GM21723 (cell line): ENCODE measurements around the gene COL26A1.
"Not testable (repeated sequence)": the region's sequence is repeated elsewhere in the genome, so short reads cannot be mapped to it uniquely, and the experiment has no call there.

Experiments
- ATAC-seq: cut with Tn5 transposase; IDR thresholded peaks from one replicate; pipeline ENCODE4 v1.9.1; 2021; ENCODE audit warnings: mild to moderate bottlenecking, moderate library complexity; ENCODE audit not compliant: unreplicated experiment

Gene COL26A1

GRCh38 chr7:101589976-101590662 lies 227.4 kb downstream of the COL26A1 start:
- ATAC-seq: no peak

- ATAC-seq: no peak
Measured at GRCh38 chr7:101590663-101591435, 228.2 kb downstream of the COL26A1 start.

- no peak for ATAC-seq
Measured at GRCh38 chr7:101591504-101591903, 228.8 kb downstream of the COL26A1 start.

- no peak for ATAC-seq
Measured at GRCh38 chr7:101593556-101593955, 230.9 kb downstream of the COL26A1 start.

GRCh38 chr7:101594790-101595189 lies 232.1 kb downstream of the COL26A1 start:
- no peak for ATAC-seq

GRCh38 chr7:101595246-101595645 lies 232.6 kb downstream of the COL26A1 start:
- ATAC-seq: no peak

GRCh38 chr7:101595766-101596537 lies 233.3 kb downstream of the COL26A1 start:
- no peak for ATAC-seq

GRCh38 chr7:101596898-101597297 lies 234.2 kb downstream of the COL26A1 start:
- ATAC-seq: no peak

GRCh38 chr7:101597941-101598340 lies 235.3 kb downstream of the COL26A1 start:
- ATAC-seq: no peak

- ATAC-seq: no peak
Measured at GRCh38 chr7:101598422-101598985, 235.8 kb downstream of the COL26A1 start.

GRCh38 chr7:101598986-101599771 lies 236.5 kb downstream of the COL26A1 start:
- no peak for ATAC-seq

- ATAC-seq: no peak
Measured at GRCh38 chr7:101599787-101600186, 237.1 kb downstream of the COL26A1 start.

- ATAC-seq: no peak
Measured at GRCh38 chr7:101602082-101602481, 239.4 kb downstream of the COL26A1 start.

GRCh38 chr7:101602484-101603241 lies 240.0 kb downstream of the COL26A1 start:
- no peak for ATAC-seq

GRCh38 chr7:101604331-101604933 lies 241.8 kb downstream of the COL26A1 start:
- no peak for ATAC-seq

- ATAC-seq: not testable (repeated sequence)
Measured at GRCh38 chr7:101604934-101605332, 242.3 kb downstream of the COL26A1 start.

- no peak for ATAC-seq
Measured at GRCh38 chr7:101605611-101606497, 243.2 kb downstream of the COL26A1 start.

- ATAC-seq: no peak
Measured at GRCh38 chr7:101606498-101606923, 243.8 kb downstream of the COL26A1 start.
